Heart left ventricle (tissue), 16 donors: Measurements from ENCODE around the gene PEMT. TPM values are rescaled to one million over a fixed set of nuclear protein-coding genes. Genes with fewer than 3 reads are reported as not detected.

Experiments
- ATAC-seq, 4 donors: fragments of 200-7000 bp; cut with Tn5 transposase; one replicate each; pipeline ENCODE4 v1.9.1; 2020 to 2022; ENCODE audit warnings: moderate library complexity in 4 of 4, mild to moderate bottlenecking in 3 of 4, moderate number of reproducible peaks in 1 of 4
- DNase-seq, 5 donors: peaks; one replicate each; pipeline ENCODE4 v3.0.0-alpha.2; 2020
- H3K27ac ChIP-seq, 12 donors: fragments of 200-600 bp; sonication (generic) in 4 of 12; one replicate each; pipeline versions ENCODE4 v1.5.0 to v1.8.0; 2016 to 2022; ENCODE audit warnings: mild to moderate bottlenecking in 2 of 12
- H3K27me3 ChIP-seq, 9 donors: fragments of 200-600 bp; sonication (generic) in 2 of 9; one replicate each; pipeline versions ENCODE4 v1.5.1 to v1.8.0; 2016 to 2022; ENCODE audit warnings: mild to moderate bottlenecking in 3 of 9
- H3K36me3 ChIP-seq, 9 donors: fragments of 200-600 bp; sonication (generic) in 2 of 9; one replicate each; pipeline versions ENCODE4 v1.5.0 to v1.8.0; 2018 to 2022; ENCODE audit warnings: mild to moderate bottlenecking in 2 of 9
- H3K4me1 ChIP-seq, 12 donors: fragments of 200-600 bp; sonication (generic) in 4 of 12; one replicate each; pipeline versions ENCODE4 v1.5.0 to v1.8.0; 2016 to 2022; ENCODE audit warnings: mild to moderate bottlenecking in 3 of 12
- H3K4me3 ChIP-seq, 12 donors: fragments of 200-600 bp; sonication (generic) in 4 of 12; one replicate each; pipeline versions ENCODE4 v1.5.0 to v1.8.0; 2017 to 2022; ENCODE audit warnings: mild to moderate bottlenecking in 9 of 12, moderate library complexity in 4 of 12
- H3K9me3 ChIP-seq, 12 donors: fragments of 200-600 bp; sonication (generic) in 4 of 12; one replicate each; pipeline versions ENCODE4 v1.5.0 to v1.8.0; 2016 to 2022; ENCODE audit warnings: mild to moderate bottlenecking in 1 of 12
- CTCF ChIP-seq, 12 donors: fragments of 200-600 bp; sonication (generic) in 4 of 12; IDR thresholded peaks; one replicate each; pipeline versions ENCODE4 v1.5.0 to v1.8.0; 2018 to 2022; ENCODE audit warnings: antibody characterized with exemption in 12 of 12, mild to moderate bottlenecking in 5 of 12
- POLR2A ChIP-seq, 2 donors: fragments of 450-650 bp; IDR thresholded peaks; one replicate each; pipeline ENCODE4 v1.6.1; 2017; ENCODE audit warnings: antibody characterized with exemption in 2 of 2, mild to moderate bottlenecking in 2 of 2, moderate library complexity in 2 of 2
- WGBS, 4 donors: extraction: QIAGEN DNeasy Blood & Tissue Kit in 2 of 4; methylation state at CpG; one replicate each; pipeline versions ENCODE4 v1.1.5 to v1.1.7; 2013 to 2018; 5-methylcytosine and 5-hydroxymethylcytosine counted together
- intact Hi-C, 10 donors: fragments of 100-400 bp; cut with DNase I; formaldehyde crosslinking; loops; one replicate each; pipeline versions ENCODE4 v1.11.1 to v1.14.2; 2022
- polyA plus RNA-seq, 2 donors: library from polyadenylated mRNA; stranded (reverse); fragments of 200-250 nt; gene quantifications; one replicate each; pipeline ENCODE4 v1.2.3, GENCODE V29; 2013
- total RNA-seq, 9 donors: library from RNA; depleted of rRNA in 2 of 9; stranded (reverse); fragments of >200 nt in 2 of 9; fragmentation: NEBNext Ultra II Directional in 3 of 9; extraction: Animal tissue kit (Norgen Biotek cat#: 25700) in 3 of 9; gene quantifications; one replicate each; pipeline versions ENCODE4 v1.1.0 to v1.2.4, GENCODE V29; 2016 to 2023
- donor health status: ischemic (EF 13 %, LVEDD 7.1; RV severe dilation, severe dysfunction).
- donor health status: healthy with polysubstance abuse.
- donor health status: DM: no; HTN: yes; CAD: no.
- donor health status: DM: no; HTN: no; CAD: no.
- donor health status: ischemic (EF 25% LVEDD 6.9; RV normal size, moderate dysfunction).
- donor health status: ischemic (EF 25% LVEDD 5.7; RV mildly dilated, moderate dysfunction).
- donor health status: healthy.
- donor health status: DM: yes; HTN: yes; CAD: no.
- donor health status: ischemic (EF 35%, LVEDD 5.7; RV mildly dilated, moderate dysfunction).
- donor health status: nonischemic (EF 11% LVEDD 7.7; RV severe dilation, severe dysfunction).
- donor health status: DM: yes; HTN: yes; CAD: no.
- donor health status: PGD.
- donor health status: ischemic (EF 29% LVEDD 5.4; RV normal size, mild dysfunction).
- donor health status: nonischemic (EF 23%, LVEDD 6.1; RV moderate dilation, normal function).

PEMT gene
- total and polyA plus RNA-seq, 11 donors: 15.7 to 42.2 (median 25.4) TPM

- Histone ChIP-seq H3K27me3 (no peaks in the 10 kb centered on the region), H3K36me3 (peaks cover 0 to 4% (median 0%) of the 10 kb centered on the region in 9 donors), H3K4me3 (no peak overlapping the region), H3K27ac (no peak overlapping the region), H3K4me1 (peaks cover 0 to 35% (median 11%) of the 10 kb centered on the region in 12 donors), H3K9me3 (no peaks in the 10 kb centered on the region)
- intact Hi-C loops: no loop called here
- WGBS, 4 donors: 89 to 91% (median 90%) methylated on average over 19 of the region's 19 CpGs
- no peak for TF ChIP-seq POLR2A (IDR thresholded peaks at IDR 0.05)
- no peak for TF ChIP-seq CTCF (IDR thresholded peaks at IDR 0.05)
- no peak for DNase-seq
- ATAC-seq: no peak
Observed at GRCh38 chr17:17523731-17524490, 67.6 kb downstream of the PEMT start.

GRCh38 chr17:17523001-17523730, 68.3 kb downstream of the PEMT start:
- TF ChIP-seq CTCF (IDR thresholded peaks at IDR 0.05): no peak
- ATAC-seq: no peak
- no peak overlapping the region for H3K27ac ChIP-seq
- no peak overlapping the region for H3K4me3 ChIP-seq
- peaks cover 0 to 4% (median 0%) of the 10 kb centered on the region in 9 donors for H3K36me3 ChIP-seq
- no peaks in the 10 kb centered on the region for H3K27me3 ChIP-seq
- DNase-seq: peak in 1 of 5 donors; percentile 26
- 73 to 77% (median 76%) methylated on average over 14 of the region's 14 CpGs for WGBS, 4 donors
- H3K9me3 ChIP-seq: no peaks in the 10 kb centered on the region
- intact Hi-C loops: no loop called here
- peaks cover 0 to 28% (median 8%) of the 10 kb centered on the region in 12 donors for H3K4me1 ChIP-seq

GRCh38 chr17:17520599-17521232, 70.8 kb downstream of the PEMT start:
- no peak for TF ChIP-seq CTCF (IDR thresholded peaks at IDR 0.05)
- TF ChIP-seq POLR2A (IDR thresholded peaks at IDR 0.05): no peak
- ATAC-seq: no peak
- intact Hi-C loops: no loop called here
- Histone ChIP-seq H3K36me3 (peaks cover 0 to 4% (median 0%) of the 10 kb centered on the region in 9 donors), H3K9me3 (no peaks in the 10 kb centered on the region), H3K4me1 (peaks cover 0 to 4% (median 0%) of the 10 kb centered on the region in 12 donors), H3K27me3 (no peaks in the 10 kb centered on the region), H3K27ac (no peak overlapping the region), H3K4me3 (no peak overlapping the region)
- WGBS, 4 donors: 92 to 94% (median 93%) methylated on average over 18 to 22 of the region's 22 CpGs
- peak in 1 of 5 donors; percentile 55 for DNase-seq

GRCh38 chr17:17519886-17520285, 71.6 kb downstream of the PEMT start:
- Histone ChIP-seq H3K4me1 (no peaks in the 10 kb centered on the region), H3K4me3 (no peak overlapping the region), H3K9me3 (no peaks in the 10 kb centered on the region), H3K27ac (no peak overlapping the region), H3K27me3 (no peaks in the 10 kb centered on the region), H3K36me3 (peaks cover 0 to 4% (median 0%) of the 10 kb centered on the region in 9 donors)
- TF ChIP-seq POLR2A (IDR thresholded peaks at IDR 0.05) (no peak), CTCF (IDR thresholded peaks at IDR 0.05) (no peak)
- ATAC-seq (no peak), DNase-seq (peak in 1 of 5 donors; percentile 49)
- intact Hi-C loops: no loop called here
- 89 to 100% (median 95%) methylated on average over 5 to 10 of the region's 10 CpGs for WGBS, 4 donors
